GM12875 (cell line): Measurements from ENCODE around the gene JARID2.
"Not testable (repeated sequence)": the region's sequence is repeated elsewhere in the genome, so short reads cannot be mapped to it uniquely, and the experiment has no call there.

Experiments used
- H3K4me3 ChIP-seq: one replicate; pipeline ENCODE4 v1.5.1; 2011; ENCODE audit warnings: low read depth, low read length, control low read depth
- TF ChIP-seq, protein P1 (sequence below): IDR thresholded peaks from 2 replicates; pipeline ENCODE4 v1.5.1; 2011; ENCODE audit warnings: low read depth, mild to moderate bottlenecking, control low read depth, inconsistent platforms, low read length, moderate library complexity, borderline replicate concordance; ENCODE audit not compliant: insufficient read depth

The JARID2 gene

DNA sequence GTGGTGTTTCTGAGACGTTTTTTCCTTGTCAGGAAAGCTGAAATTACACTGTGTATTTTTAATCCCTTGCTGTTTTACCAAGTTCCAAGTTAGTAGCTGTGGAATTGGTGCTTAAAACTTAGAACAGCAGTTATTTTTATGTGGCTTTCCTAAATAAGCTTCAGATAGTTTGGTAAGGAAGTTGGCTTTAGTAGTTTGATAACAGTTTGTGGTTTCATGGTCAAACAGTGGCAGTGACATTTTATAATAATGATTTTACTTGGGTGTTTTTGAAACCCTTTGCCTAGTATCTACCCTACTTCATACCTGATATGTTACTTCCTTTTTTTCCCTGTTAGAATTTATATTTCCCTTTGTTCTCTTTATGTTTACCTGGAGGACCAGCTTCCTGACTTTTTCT lies 164.9 kb downstream of the JARID2 start:
- no peak overlapping the region for H3K4me3 ChIP-seq
- TF ChIP-seq, protein P1, sequence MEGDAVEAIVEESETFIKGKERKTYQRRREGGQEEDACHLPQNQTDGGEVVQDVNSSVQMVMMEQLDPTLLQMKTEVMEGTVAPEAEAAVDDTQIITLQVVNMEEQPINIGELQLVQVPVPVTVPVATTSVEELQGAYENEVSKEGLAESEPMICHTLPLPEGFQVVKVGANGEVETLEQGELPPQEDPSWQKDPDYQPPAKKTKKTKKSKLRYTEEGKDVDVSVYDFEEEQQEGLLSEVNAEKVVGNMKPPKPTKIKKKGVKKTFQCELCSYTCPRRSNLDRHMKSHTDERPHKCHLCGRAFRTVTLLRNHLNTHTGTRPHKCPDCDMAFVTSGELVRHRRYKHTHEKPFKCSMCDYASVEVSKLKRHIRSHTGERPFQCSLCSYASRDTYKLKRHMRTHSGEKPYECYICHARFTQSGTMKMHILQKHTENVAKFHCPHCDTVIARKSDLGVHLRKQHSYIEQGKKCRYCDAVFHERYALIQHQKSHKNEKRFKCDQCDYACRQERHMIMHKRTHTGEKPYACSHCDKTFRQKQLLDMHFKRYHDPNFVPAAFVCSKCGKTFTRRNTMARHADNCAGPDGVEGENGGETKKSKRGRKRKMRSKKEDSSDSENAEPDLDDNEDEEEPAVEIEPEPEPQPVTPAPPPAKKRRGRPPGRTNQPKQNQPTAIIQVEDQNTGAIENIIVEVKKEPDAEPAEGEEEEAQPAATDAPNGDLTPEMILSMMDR: no peak

DNA sequence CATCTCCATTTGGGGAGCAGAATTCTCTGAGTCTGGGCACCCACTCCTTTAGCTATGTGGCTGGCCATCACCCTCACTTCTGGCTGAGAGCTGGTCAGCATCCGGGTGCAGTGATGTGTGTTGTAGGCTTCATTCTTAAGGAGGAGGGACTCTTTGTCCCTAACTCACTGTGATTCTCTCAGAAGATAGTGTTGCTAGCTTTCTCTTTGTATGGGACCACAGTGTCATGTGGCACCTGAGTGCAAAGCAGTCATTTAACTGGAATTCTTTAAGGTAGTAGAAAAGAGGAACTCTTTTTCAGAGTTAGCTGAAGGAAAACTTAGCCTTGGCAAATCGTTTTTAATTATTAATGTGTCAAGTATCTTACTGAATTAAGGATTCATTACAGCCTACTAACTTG lies 165.9 kb downstream of the JARID2 start:
- TF ChIP-seq, protein P1: no peak
- H3K4me3 ChIP-seq: no peak overlapping the region

DNA sequence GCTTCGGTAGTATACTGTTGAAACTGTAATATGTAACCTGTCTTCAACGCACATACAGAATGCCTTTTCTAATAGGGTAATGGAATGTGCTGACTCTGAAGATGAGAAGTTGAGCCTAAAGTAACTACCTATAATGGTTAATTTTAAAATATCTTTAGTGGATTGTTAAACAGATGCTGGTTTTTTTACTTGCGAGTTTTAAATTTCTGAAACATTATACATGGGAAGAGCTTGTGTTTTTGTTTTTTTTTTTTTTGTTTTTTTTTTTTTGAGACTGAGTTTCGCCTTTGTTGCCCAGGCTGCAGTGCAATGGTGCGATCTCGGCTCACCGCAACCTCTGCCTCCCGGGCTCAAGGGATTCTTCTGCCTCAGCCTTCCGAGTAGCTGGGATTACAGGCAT lies 166.9 kb downstream of the JARID2 start:
- no peak overlapping the region for H3K4me3 ChIP-seq
- TF ChIP-seq, protein P1: no peak

DNA sequence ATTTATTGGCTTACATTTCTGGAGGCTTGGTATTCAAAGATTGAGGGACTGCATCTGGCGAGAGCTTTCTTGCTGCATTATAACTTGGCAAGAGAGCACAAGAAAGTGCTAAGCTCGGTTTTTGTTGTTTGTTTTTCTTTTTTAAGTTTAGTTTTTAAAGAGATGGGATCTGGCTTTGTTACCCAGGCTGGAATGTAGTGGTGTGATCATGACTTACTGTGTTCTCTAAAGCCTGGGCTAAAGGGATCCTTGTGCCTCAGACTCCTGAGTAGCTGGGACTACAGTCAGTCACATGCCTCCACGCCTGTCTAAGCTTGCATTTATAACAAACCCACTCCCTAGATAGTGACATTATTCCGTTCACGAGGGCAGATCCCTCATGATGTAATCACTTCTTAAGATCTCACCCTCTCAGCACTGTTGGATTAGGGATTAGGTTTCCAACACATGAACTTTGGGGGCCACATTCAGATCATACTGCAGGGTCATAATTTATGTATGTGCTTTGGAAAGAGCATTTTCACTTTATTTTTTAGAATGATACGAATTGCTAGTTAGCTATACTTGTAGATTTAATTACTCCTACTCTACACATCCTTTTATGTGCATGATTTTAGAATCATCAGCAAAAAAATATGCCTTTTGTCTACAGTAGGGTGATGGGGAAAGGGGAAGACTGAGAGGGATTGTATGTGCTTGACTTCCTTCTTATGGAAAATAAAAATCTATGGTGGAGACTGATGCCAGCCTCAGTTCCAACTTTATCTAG lies 167.8 kb downstream of the JARID2 start:
- no peak overlapping the region for H3K4me3 ChIP-seq
- TF ChIP-seq, protein P1: no peak

DNA sequence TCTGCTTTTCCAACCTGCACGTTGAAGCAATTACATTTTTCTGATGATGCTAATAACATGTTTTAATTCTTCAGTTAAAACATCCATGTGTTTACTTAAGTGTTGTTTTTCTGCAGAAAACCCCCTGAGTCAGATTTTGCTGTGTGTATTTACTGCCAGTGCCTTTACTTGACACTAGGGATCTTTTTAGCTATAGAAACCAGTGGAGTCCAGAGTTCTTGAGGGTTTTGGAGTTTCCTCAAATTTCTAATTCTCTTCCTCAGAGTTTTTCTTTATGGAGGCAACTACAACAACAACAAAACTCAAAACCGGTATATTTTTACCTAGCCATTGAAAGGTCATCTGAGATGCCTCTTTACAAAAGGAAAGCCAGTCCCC lies 168.4 kb downstream of the JARID2 start:
- TF ChIP-seq, protein P1: no peak
- H3K4me3 ChIP-seq: no peak overlapping the region

DNA sequence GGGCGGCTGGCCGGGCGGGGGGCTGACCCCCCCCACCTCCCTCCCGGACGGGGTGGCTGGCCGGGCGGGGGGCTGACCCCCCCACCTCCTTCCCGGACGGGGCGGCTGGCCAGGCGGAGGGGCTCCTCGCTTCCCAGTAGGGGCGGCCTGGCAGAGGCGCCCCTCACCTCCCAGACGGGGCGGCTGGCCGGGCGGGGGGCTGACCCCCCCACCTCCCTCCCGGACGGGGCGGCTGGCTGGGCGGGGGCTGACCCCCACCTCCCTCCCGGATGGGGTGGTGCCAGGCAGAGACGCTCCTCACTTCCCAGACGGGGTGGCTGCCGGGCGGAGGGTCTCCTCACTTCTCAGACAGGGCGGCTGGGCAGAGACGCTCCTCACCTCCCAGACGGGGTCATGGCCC lies 169.8 kb downstream of the JARID2 start:
- H3K4me3 ChIP-seq: not testable (repeated sequence)

DNA sequence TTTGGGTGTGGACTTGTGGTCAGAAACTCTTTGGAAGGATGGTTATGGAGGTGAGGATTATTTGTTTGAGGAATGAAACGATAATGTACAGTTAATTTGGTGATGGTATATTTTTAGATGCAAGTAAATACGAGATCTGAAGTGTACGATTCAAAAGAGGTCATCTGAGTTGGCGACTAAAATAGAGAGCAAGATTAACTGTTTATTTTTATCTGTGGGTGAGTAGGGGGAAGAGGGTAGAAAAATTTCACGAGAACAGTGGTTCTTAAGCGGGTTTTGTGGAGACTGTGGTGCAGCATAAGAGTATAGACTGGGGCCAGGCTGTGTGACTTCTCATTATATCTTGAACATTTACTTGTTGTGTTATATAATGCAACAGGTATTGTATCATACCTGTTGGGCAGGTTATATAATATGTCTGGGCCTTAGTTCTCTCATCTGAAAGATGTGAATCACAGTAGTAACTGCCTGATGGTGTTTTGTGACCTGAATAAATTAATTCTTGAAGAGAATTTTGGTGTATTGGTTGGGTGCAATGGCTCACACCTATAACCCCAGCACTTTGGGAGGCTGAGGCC lies 171.2 kb downstream of the JARID2 start:
- H3K4me3 ChIP-seq: no peak overlapping the region
- TF ChIP-seq, protein P1: no peak
